ENCODE results near the gene LRRC7.

LRRC7 gene

GRCh38 chr1:69639159-69639558, 71.4 kb downstream of the LRRC7 start:
- no peak for TF ChIP-seq CTCF (conservative IDR thresholded peaks at IDR 0.05; ENCODE audit: low read length)
- H3K4me3 ChIP-seq (ENCODE audit: low read length) = no peak overlapping the region
- no peak for DNase-seq (ENCODE audit: low read depth)

- no peak for TF ChIP-seq CTCF (conservative IDR thresholded peaks at IDR 0.05; ENCODE audit: low read length)
- no peak for DNase-seq (ENCODE audit: low read depth)
- no peak overlapping the region for H3K4me3 ChIP-seq (ENCODE audit: low read length)
Measured at GRCh38 chr1:69643266-69643665, 75.5 kb downstream of the LRRC7 start.

GRCh38 chr1:69645477-69645876, 77.8 kb downstream of the LRRC7 start:
- DNase-seq (ENCODE audit: low read depth) = no peak
- H3K4me3 ChIP-seq (ENCODE audit: low read length) = no peak overlapping the region
- no peak for TF ChIP-seq CTCF (conservative IDR thresholded peaks at IDR 0.05; ENCODE audit: low read length)

- H3K4me3 ChIP-seq (ENCODE audit: low read length) = no peak overlapping the region
- no peak for TF ChIP-seq CTCF (conservative IDR thresholded peaks at IDR 0.05; ENCODE audit: low read length)
Measured at GRCh38 chr1:69648486-69648885, 80.8 kb downstream of the LRRC7 start.

GRCh38 chr1:69649383-69649990, 81.8 kb downstream of the LRRC7 start:
- no peak overlapping the region for H3K4me3 ChIP-seq (ENCODE audit: low read length)
- no peak for TF ChIP-seq CTCF (conservative IDR thresholded peaks at IDR 0.05; ENCODE audit: low read length)
- no peak for DNase-seq (ENCODE audit: low read depth)

More at GRCh38 chr1:69648486-69648885, 80.8 kb downstream of the LRRC7 start:
- no peak for DNase-seq (ENCODE audit: low read depth)

- DNase-seq (ENCODE audit: low read depth) = no peak
- H3K4me3 ChIP-seq (ENCODE audit: low read length) = no peak overlapping the region
- no peak for TF ChIP-seq CTCF (conservative IDR thresholded peaks at IDR 0.05; ENCODE audit: low read length)
Measured at GRCh38 chr1:69650779-69651178, 83.1 kb downstream of the LRRC7 start.

- DNase-seq (ENCODE audit: low read depth) = no peak
- no peak overlapping the region for H3K4me3 ChIP-seq (ENCODE audit: low read length)
- no peak for TF ChIP-seq CTCF (conservative IDR thresholded peaks at IDR 0.05; ENCODE audit: low read length)
Measured at GRCh38 chr1:69651656-69652055, 83.9 kb downstream of the LRRC7 start.
